HG02852 (cell line): ENCODE data around the gene PIK3R6.

Source experiments
- ATAC-seq: cut with Tn5 transposase; IDR thresholded peaks from one replicate; pipeline ENCODE4 v1.9.1; 2021; ENCODE audit warnings: mild to moderate bottlenecking, moderate library complexity; ENCODE audit not compliant: unreplicated experiment

The PIK3R6 gene

GRCh38 chr17:8755590-8756255, 111.8 kb downstream of the PIK3R6 start:
- ATAC-seq, result no peak

GRCh38 chr17:8754890-8755289, 112.6 kb downstream of the PIK3R6 start:
- ATAC-seq, result no peak

GRCh38 chr17:8753976-8754440, 113.5 kb downstream of the PIK3R6 start:
- no peak for ATAC-seq

GRCh38 chr17:8753136-8753975, 114.1 kb downstream of the PIK3R6 start:
- no peak for ATAC-seq
